Mucosa of stomach (tissue), 1 donor: Measurements from ENCODE around the gene FOSB.

ENCODE experiments used
- H3K27me3 ChIP-seq: one replicate; pipeline ENCODE4 v1.7.0; 2013; ENCODE audit warnings: mild to moderate bottlenecking, low read length; ENCODE audit not compliant: control insufficient read depth, insufficient read depth
- H3K36me3 ChIP-seq: one replicate; pipeline ENCODE4 v1.7.0; 2013; ENCODE audit warnings: low read length; ENCODE audit not compliant: control insufficient read depth, insufficient read depth
- H3K4me1 ChIP-seq: one replicate; pipeline ENCODE4 v1.7.0; 2013; ENCODE audit warnings: mild to moderate bottlenecking, low read length; ENCODE audit not compliant: control insufficient read depth, insufficient read depth
- H3K4me3 ChIP-seq: one replicate; pipeline ENCODE4 v1.7.0; 2013; ENCODE audit warnings: low read length
- H3K9ac ChIP-seq: one replicate; pipeline ENCODE4 v1.7.0; 2013; ENCODE audit warnings: mild to moderate bottlenecking, low read length, moderate library complexity
- H3K9me3 ChIP-seq: one replicate; pipeline ENCODE4 v1.7.0; 2013; ENCODE audit warnings: mild to moderate bottlenecking, low read length, moderate library complexity; ENCODE audit not compliant: control insufficient read depth
- donor health status: Pancreatic carcinoma.

The FOSB gene

DNA sequence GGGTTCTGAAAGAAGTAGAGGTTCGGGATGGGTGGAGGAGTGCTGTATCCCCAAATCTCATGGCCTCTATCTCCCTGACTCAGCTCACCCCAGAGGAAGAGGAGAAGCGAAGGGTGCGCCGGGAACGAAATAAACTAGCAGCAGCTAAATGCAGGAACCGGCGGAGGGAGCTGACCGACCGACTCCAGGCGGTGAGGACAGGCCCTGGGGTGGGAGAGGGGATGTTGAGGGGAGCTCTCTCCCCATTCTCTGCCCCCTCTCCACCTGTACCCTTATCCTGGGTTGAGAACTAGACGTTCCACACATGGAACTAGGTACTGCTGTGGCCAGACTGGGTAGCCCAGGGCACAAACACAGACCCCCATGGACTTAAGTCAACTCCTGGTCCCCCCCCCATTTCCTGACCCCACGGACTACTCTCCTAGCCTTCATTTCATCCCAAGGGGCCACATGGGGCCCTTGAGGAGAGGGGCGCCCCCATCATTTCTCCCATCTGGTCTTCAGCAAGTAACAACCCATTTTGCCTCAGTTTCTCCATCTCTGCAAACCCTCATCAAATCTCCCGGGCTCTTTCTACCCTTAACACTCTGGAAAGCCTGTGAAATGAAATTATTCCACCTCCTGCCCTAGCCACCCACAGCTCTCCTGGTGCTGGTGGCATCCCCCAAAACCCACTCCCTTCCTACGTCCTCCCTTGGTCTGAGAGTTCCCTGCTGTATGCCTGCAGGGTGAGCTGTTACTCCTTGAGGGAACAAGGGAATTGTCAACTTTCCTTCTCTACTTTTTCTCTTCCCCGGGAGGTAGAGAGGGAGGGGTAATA is 3.5 kb downstream of the FOSB start:
- Histone ChIP-seq H3K36me3 (no peaks in the 10 kb centered on the region), H3K27me3 (peaks cover 50% of the 10 kb centered on the region), H3K9ac (no peak overlapping the region), H3K9me3 (no peaks in the 10 kb centered on the region), H3K4me1 (peaks cover 21% of the 10 kb centered on the region), H3K4me3 (no peak overlapping the region)

DNA sequence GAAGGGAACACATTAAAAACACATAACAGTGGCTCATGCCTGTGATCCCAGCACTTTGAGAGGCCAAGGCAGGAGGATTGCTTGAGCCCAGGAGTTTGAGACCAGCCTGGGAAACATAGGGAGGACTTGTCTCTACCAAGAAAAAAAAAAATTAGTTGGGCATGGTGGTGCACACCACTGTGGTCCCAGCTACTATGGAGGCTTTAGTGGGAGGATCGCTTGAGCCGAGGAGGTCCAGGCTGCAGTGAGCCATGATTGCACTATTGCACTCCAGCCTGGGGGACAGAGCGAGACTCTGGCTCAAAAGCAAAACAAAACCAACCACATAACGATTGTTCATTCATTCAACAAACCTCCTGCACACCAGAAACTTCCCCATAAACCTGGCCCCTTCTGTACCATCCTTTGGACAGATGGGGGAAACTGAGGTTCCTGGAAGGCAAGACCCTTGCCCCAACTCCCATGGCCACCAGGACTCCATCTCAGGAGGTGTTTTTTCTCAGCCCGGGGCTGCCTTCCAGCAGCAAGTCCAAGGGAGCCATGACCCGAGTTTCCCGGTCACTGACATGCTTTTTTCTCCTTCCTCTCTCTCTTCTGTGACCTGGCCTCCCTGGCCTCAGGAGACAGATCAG is 4.3 kb downstream of the FOSB start:
- Histone ChIP-seq H3K9ac (no peak overlapping the region), H3K4me3 (no peak overlapping the region), H3K4me1 (peaks cover 20% of the 10 kb centered on the region), H3K27me3 (peaks cover 49% of the 10 kb centered on the region), H3K36me3 (no peaks in the 10 kb centered on the region), H3K9me3 (no peaks in the 10 kb centered on the region)

DNA sequence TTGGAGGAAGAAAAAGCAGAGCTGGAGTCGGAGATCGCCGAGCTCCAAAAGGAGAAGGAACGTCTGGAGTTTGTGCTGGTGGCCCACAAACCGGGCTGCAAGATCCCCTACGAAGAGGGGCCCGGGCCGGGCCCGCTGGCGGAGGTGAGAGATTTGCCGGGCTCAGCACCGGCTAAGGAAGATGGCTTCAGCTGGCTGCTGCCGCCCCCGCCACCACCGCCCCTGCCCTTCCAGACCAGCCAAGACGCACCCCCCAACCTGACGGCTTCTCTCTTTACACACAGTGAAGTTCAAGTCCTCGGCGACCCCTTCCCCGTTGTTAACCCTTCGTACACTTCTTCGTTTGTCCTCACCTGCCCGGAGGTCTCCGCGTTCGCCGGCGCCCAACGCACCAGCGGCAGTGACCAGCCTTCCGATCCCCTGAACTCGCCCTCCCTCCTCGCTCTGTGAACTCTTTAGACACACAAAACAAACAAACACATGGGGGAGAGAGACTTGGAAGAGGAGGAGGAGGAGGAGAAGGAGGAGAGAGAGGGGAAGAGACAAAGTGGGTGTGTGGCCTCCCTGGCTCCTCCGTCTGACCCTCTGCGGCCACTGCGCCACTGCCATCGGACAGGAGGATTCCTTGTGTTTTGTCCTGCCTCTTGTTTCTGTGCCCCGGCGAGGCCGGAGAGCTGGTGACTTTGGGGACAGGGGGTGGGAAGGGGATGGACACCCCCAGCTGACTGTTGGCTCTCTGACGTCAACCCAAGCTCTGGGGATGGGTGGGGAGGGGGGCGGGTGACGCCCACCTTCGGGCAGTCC is 5.0 kb downstream of the FOSB start:
- Histone ChIP-seq H3K4me3 (no peak overlapping the region), H3K9me3 (no peaks in the 10 kb centered on the region), H3K4me1 (peaks cover 20% of the 10 kb centered on the region), H3K9ac (no peak overlapping the region), H3K27me3 (peaks cover 45% of the 10 kb centered on the region), H3K36me3 (no peaks in the 10 kb centered on the region)

DNA sequence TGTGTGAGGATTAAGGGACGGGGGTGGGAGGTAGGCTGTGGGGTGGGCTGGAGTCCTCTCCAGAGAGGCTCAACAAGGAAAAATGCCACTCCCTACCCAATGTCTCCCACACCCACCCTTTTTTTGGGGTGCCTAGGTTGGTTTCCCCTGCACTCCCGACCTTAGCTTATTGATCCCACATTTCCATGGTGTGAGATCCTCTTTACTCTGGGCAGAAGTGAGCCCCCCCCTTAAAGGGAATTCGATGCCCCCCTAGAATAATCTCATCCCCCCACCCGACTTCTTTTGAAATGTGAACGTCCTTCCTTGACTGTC is 5.5 kb downstream of the FOSB start:
- Histone ChIP-seq H3K36me3 (no peaks in the 10 kb centered on the region), H3K4me3 (no peak overlapping the region), H3K27me3 (peaks cover 45% of the 10 kb centered on the region), H3K4me1 (peaks cover 20% of the 10 kb centered on the region), H3K9me3 (no peaks in the 10 kb centered on the region), H3K9ac (no peak overlapping the region)

DNA sequence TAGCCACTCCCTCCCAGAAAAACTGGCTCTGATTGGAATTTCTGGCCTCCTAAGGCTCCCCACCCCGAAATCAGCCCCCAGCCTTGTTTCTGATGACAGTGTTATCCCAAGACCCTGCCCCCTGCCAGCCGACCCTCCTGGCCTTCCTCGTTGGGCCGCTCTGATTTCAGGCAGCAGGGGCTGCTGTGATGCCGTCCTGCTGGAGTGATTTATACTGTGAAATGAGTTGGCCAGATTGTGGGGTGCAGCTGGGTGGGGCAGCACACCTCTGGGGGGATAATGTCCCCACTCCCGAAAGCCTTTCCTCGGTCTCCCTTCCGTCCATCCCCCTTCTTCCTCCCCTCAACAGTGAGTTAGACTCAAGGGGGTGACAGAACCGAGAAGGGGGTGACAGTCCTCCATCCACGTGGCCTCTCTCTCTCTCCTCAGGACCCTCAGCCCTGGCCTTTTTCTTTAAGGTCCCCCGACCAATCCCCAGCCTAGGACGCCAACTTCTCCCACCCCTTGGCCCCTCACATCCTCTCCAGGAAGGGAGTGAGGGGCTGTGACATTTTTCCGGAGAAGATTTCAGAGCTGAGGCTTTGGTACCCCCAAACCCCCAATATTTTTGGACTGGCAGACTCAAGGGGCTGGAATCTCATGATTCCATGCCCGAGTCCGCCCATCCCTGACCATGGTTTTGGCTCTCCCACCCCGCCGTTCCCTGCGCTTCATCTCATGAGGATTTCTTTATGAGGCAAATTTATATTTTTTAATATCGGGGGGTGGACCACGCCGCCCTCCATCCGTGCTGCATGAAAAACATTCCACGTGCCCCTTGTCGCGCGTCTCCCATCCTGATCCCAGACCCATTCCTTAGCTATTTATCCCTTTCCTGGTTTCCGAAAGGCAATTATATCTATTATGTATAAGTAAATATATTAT is 6.1 kb downstream of the FOSB start:
- Histone ChIP-seq H3K27me3 (peaks cover 45% of the 10 kb centered on the region), H3K4me1 (peaks cover 18% of the 10 kb centered on the region), H3K9me3 (no peaks in the 10 kb centered on the region)

DNA sequence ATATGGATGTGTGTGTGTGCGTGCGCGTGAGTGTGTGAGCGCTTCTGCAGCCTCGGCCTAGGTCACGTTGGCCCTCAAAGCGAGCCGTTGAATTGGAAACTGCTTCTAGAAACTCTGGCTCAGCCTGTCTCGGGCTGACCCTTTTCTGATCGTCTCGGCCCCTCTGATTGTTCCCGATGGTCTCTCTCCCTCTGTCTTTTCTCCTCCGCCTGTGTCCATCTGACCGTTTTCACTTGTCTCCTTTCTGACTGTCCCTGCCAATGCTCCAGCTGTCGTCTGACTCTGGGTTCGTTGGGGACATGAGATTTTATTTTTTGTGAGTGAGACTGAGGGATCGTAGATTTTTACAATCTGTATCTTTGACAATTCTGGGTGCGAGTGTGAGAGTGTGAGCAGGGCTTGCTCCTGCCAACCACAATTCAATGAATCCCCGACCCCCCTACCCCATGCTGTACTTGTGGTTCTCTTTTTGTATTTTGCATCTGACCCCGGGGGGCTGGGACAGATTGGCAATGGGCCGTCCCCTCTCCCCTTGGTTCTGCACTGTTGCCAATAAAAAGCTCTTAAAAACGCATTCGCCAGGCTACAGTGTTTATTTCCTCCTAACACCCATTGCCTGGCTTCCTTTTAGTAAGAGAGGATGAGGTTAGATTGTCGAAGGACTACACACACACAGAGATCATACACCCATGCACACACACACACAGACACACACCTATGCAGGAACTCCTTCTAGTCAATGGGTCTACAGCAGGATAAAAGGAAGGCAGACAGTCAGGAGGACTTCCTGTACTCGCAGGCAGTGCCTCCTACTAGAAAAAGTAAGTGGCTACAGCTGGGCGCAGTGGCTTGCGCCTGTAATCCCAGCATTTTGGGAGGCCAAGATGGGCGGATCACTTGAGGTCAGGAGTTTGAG is 7.1 kb downstream of the FOSB start:
- Histone ChIP-seq H3K9ac (no peak overlapping the region), H3K9me3 (no peaks in the 10 kb centered on the region), H3K36me3 (no peaks in the 10 kb centered on the region), H3K27me3 (peaks cover 45% of the 10 kb centered on the region), H3K4me1 (peaks cover 17% of the 10 kb centered on the region), H3K4me3 (no peak overlapping the region)

More for the DNA sequence above, 6.1 kb downstream of the FOSB start:
- H3K36me3 ChIP-seq = no peaks in the 10 kb centered on the region
- H3K4me3 ChIP-seq = no peak overlapping the region
- no peak overlapping the region for H3K9ac ChIP-seq

DNA sequence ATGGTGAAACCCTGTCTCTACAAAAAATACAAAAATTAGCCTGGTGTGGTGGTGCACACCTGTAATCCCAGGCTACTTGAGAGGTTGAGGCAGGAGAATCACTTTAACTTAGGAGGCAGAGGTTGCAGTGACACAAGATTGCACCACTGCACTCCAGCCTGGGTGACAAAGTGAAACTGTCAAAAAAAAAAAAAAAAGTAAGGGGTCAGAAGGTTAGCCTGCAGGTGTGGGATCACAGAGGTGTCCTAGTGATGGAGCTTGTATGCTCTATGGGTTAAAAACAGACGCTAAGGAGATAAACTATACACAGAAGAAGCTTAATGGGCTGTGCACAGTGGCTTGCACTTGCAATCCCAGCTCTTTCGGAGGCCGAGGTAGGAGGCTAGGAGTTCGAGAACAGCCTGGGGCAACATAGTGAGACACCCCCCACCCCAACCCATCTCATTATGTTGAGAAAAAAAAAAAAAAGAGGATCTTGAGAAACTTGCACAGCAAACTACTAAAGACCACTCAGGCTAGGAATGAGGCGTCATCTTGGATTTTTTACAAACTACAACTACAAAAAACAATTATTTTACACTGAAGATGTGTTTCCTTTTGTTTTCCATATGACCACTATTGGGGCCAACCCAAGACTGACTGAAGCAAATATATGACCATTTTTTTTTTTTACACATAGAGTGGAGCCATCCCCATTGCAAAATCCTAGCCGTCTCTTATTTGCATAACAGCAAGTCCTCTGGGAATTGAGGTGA is 7.9 kb downstream of the FOSB start:
- H3K4me1 ChIP-seq = peaks cover 12% of the 10 kb centered on the region
- H3K4me3 ChIP-seq = no peak overlapping the region
- no peaks in the 10 kb centered on the region for H3K9me3 ChIP-seq
- no peak overlapping the region for H3K9ac ChIP-seq
- peaks cover 45% of the 10 kb centered on the region for H3K27me3 ChIP-seq
- no peaks in the 10 kb centered on the region for H3K36me3 ChIP-seq

DNA sequence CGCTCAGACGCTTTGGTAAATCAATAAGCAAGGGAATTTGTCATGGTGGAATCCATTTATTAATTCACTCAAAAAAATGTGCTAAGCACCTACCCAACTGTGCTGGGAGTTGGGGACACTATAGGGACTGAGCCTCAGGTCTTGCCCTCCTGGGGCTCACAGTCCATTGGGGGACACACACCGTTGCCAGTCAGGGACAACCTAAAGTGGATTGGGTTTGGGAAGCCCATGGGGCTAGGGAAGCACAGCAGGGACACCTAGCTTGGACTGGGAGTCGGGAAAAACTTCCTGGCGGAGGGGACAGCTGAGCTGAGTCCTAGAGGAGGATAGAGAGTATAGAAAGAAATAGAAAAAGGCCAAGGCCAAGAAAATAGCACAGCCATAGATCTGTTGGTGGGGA is 8.5 kb downstream of the FOSB start:
- peaks cover 12% of the 10 kb centered on the region for H3K4me1 ChIP-seq
- no peak overlapping the region for H3K4me3 ChIP-seq
- no peaks in the 10 kb centered on the region for H3K36me3 ChIP-seq
- H3K9me3 ChIP-seq = no peaks in the 10 kb centered on the region
- peaks cover 40% of the 10 kb centered on the region for H3K27me3 ChIP-seq
- H3K9ac ChIP-seq = no peak overlapping the region

DNA sequence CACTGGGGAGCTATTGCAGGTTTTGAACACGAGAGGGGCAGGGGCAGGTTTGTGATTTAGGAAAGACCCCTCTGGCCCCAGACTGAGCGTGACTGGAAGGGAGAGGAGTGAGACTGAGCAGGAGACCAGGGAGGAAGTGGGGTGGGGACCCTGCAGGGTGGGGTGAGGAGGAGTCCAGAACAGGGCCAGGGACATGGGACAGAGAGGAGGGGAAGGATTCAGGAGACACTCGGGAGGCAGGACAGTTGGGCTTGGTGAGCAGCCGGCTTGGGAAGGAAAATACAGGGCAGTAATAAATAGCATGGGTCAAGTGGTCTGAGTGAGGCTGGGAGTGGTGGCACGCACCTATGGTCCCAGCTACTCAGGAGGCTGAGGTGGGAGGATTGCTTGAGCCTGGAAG is 9.4 kb downstream of the FOSB start:
- Histone ChIP-seq H3K9ac (no peak overlapping the region), H3K27me3 (peaks cover 31% of the 10 kb centered on the region), H3K9me3 (no peaks in the 10 kb centered on the region), H3K4me1 (peaks cover 12% of the 10 kb centered on the region), H3K36me3 (no peaks in the 10 kb centered on the region), H3K4me3 (no peak overlapping the region)

DNA sequence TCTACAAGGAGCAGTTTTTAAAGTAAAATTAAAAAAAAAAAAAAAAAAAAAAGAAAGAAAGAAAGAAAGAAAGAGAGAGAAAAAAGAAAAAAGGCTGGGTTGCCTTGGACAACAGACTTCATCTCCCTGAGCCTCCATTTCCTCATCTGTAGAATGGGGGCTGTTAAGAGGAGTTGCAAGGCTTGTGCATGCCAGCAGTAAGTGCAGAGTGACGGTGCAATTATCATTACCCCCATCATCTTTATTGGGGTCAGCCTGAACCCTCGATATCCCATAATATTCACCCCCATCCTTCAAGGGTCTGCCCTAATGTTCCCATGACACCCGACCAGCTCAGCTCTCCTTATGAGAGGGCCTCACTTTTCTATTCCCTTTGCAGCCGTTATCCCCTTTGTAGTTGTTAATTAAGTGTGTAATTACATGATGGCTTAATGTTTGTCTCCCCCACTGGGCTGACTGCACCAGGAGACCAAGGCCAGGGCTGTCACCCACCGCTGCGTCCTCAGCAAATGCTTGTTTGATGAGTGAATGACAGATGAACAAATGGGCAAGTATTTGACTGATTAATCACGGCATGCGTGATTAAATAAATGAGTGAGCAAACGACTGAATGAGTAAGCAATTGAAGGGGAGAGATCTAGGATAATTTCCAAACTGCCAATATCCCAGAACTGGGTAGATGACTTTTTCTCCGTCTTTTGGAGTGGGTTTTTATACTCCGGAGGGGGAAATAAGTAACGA is 10.1 kb downstream of the FOSB start:
- H3K4me3 ChIP-seq = peak overlapping the region; percentile 91
- peaks cover 24% of the 10 kb centered on the region for H3K27me3 ChIP-seq
- H3K36me3 ChIP-seq = no peaks in the 10 kb centered on the region
- peaks cover 12% of the 10 kb centered on the region for H3K4me1 ChIP-seq
- H3K9ac ChIP-seq = peak overlapping the region; percentile 95
- H3K9me3 ChIP-seq = no peaks in the 10 kb centered on the region
